Measurements from ENCODE around the gene CUL7. TPM values are rescaled to one million over a fixed set of nuclear protein-coding genes. Genes with fewer than 3 reads are reported as not detected.

The CUL7 gene
- total and polyA plus RNA-seq, 4 experiments from 2014 or later = 2.1 to 13.9 (median 8.8) TPM

DNA sequence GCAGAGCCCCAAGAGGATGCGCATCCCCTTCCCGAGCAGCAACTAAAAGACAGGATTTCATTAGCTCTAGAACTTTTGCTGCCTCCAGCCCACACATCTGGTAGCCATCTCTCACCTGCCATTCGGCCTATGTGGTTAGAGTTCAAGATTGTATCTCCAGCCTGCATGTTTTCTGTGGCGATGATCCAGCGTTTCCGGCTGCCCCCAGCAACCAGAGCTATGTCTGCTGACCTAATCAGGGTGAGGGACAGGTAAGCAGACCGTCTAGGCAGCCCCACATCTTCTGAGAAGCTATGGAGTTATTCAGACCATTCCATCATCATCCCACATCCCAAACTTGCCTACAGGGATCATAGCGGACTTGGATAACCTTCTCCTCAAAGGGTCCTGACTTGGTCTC, 2.3 kb upstream of the CUL7 start:
- Mint-ChIP-seq H3K9me3 (peaks cover 0 to 2% (median 0%) of the 10 kb centered on the region in 8 donors), H3K27ac (peak overlapping the region in 4 of 7 donors; percentile 22 to 94 (median 54)), H3K27me3 (no peaks in the 10 kb centered on the region), H3K36me3 (peaks cover 11 to 40% of the 10 kb centered on the region in 2 donors), H3K4me1 (peaks cover 34 to 74% (median 59%) of the 10 kb centered on the region in 4 donors), H3K4me3 (peak overlapping the region in 2 of 8 donors; percentile 32 to 35)
- DNase-seq = no peak
- no peaks in the 10 kb centered on the region for H3K9me3 ChIP-seq (ENCODE audit: control insufficient read depth in 1 of 2, low read length in 2 of 2)
- H3K4me1 ChIP-seq (ENCODE audit: insufficient read depth, low read length) = peaks cover 53% of the 10 kb centered on the region
- H3K36me3 ChIP-seq (ENCODE audit: insufficient read depth, low read length) = peaks cover 13% of the 10 kb centered on the region
- ChIA-PET POLR2A (ENCODE audit: partially characterized antibody) (interaction anchor here (0.6 to 5.3 kb wide), 6 partner anchors 34 to 285 kb away, joined by 3 to 51 read pairs (median 23); partner anchors contain the start of genes CNPY3, KLHDC3, MEA1 and PPP2R5D), CTCF (ENCODE audit: partially characterized antibody) (interaction anchor here (1.3 kb wide), 1 partner anchor 41 kb away, joined by 5 read pairs; the partner anchor contains the start of genes KLHDC3 and MEA1)
- H3K27ac ChIP-seq (ENCODE audit: low read depth, low read length) = no peak overlapping the region
- H3K27me3 ChIP-seq (ENCODE audit: insufficient read depth, low read length) = no peaks in the 10 kb centered on the region
- H3K4me3 ChIP-seq (ENCODE audit: low read length in 2 of 2) = no peak overlapping the region
- intact Hi-C loops (cut with micrococcal nuclease) = no loop called here

DNA sequence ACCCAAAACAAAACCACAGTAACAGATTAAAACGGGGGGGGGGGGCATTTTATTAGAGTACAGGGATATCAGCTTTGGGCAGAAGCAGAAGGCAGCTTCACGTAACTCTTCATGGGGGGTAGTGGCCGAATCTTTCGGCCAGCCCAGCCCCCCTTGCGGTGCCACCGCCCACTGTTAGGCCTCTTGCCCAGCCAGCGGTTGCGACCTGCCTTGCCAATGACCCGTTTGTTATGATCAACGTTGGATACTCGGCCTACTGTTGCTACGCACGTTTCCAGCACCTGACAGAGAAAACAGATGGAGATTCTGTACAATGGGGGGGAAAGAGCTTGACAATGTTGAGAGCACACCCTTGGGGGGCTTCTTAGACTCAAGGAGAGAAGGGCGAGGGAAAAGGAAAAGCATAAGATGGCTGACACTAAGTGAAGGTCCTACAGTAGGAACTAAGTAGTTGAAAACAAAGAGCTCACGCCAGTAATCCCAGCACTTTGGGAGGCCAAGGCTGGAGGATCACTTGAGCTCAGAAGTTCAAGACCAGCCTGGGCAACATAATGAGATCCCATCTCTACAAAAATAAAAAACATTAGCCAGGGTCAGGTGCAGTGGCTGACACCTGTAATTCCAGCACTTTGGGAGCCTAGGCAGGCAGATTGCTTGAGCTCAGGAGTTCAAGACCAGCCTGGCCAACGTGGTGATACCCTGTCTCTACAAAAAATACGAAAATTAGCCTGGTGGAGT, 724 bp upstream of the CUL7 start:
- H3K9me3 ChIP-seq (ENCODE audit: control insufficient read depth in 1 of 2, low read length in 2 of 2) = no peaks in the 10 kb centered on the region
- peaks cover 43% of the 10 kb centered on the region for H3K4me1 ChIP-seq (ENCODE audit: insufficient read depth, low read length)
- peak overlapping the region; percentile 28 to 81 for H3K4me3 ChIP-seq (ENCODE audit: low read length in 2 of 2)
- Mint-ChIP-seq H3K9me3 (peaks cover 0 to 2% (median 0%) of the 10 kb centered on the region in 8 donors), H3K27me3 (no peaks in the 10 kb centered on the region), H3K36me3 (peaks cover 15 to 44% of the 10 kb centered on the region in 2 donors), H3K4me1 (peaks cover 25 to 58% (median 50%) of the 10 kb centered on the region in 4 donors), H3K4me3 (peak overlapping the region; percentile 92 to 97 (median 94)), H3K27ac (peak overlapping the region; percentile 94 to 98 (median 97))
- ChIA-PET POLR2A (ENCODE audit: partially characterized antibody) (interaction anchor here (0.6 to 5.3 kb wide), 23 partner anchors 9 to 490 kb away, joined by 3 to 51 read pairs (median 3); partner anchors contain the start of genes ABCC10, CNPY3, KLHDC3 and MEA1), CTCF (ENCODE audit: partially characterized antibody) (interaction anchor here (0.7 to 1.9 kb wide), 6 partner anchors 19 to 75 kb away, joined by 3 to 6 read pairs (median 3); partner anchors contain the start of genes KLHDC3 and RRP36)
- H3K27ac ChIP-seq (ENCODE audit: low read depth, low read length) = peak overlapping the region; percentile 85
- intact Hi-C loops (cut with micrococcal nuclease) = no loop called here
- H3K27me3 ChIP-seq (ENCODE audit: insufficient read depth, low read length) = no peaks in the 10 kb centered on the region
- H3K36me3 ChIP-seq (ENCODE audit: insufficient read depth, low read length) = peaks cover 17% of the 10 kb centered on the region
- no peak for DNase-seq

DNA sequence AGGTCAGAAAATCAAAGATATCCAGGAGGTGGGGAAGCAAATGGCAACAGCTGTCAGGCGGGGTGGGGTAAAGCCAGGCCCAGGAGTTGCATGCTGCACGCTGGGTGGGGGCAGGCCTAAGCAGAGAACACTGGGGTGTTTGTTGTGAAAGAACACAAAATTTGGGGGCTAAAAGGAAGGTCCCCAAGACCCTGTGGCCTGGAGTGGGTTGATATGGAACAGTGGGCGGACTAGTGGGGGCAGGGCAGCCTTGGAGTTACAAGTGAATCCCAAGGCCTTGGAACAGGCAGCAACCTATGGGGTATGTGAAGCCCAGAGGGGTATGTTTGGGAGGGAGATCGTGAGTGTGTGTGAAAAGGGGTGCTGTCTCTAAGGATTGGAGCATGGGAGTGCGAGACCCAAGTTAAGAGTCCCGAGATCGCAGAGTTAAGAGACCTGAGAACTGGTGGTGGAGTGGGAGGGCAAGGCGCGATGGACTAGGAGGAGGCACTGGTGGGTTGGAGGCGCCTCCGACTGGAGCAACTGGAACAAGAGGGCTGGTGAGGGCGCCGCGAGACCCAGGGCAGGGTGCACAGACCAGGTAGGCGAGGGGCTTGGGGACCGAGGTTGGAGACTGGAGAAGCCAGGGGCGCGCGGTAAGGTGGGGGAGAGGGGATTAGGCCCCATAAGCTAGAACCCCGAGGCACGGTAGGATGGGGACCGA, 658 bp downstream of the CUL7 start:
- Histone ChIP-seq H3K4me3 (ENCODE audit: low read length in 2 of 2) (peak overlapping the region; percentile 81 to 88), H3K27ac (ENCODE audit: low read depth, low read length) (peak overlapping the region; percentile 85), H3K36me3 (ENCODE audit: insufficient read depth, low read length) (peaks cover 21% of the 10 kb centered on the region), H3K27me3 (ENCODE audit: insufficient read depth, low read length) (no peaks in the 10 kb centered on the region), H3K9me3 (ENCODE audit: control insufficient read depth in 1 of 2, low read length in 2 of 2) (no peaks in the 10 kb centered on the region), H3K4me1 (ENCODE audit: insufficient read depth, low read length) (peaks cover 34% of the 10 kb centered on the region)
- peak overlapping the region; percentile 92 to 97 (median 94) for H3K4me3 Mint-ChIP-seq
- H3K9me3 Mint-ChIP-seq = peaks cover 0 to 2% (median 0%) of the 10 kb centered on the region in 8 donors
- ChIA-PET CTCF (ENCODE audit: partially characterized antibody) (interaction anchor here (1.1 to 1.9 kb wide), 5 partner anchors 17 to 73 kb away, joined by 3 to 6 read pairs (median 3); partner anchors contain the start of gene RRP36), POLR2A (ENCODE audit: partially characterized antibody) (interaction anchor here (0.6 to 5.3 kb wide), 14 partner anchors 31 to 530 kb away, joined by 3 to 51 read pairs (median 4); partner anchors contain the start of genes ABCC10, CNPY3, KLHDC3 and MEA1)
- intact Hi-C loops (cut with micrococcal nuclease) = loop anchor here (1.0 kb wide), 5 partner anchors 39 to 124 kb away; partner anchors contain the start of genes CNPY3, KLHDC3, PEX6 and PPP2R5D
- DNase-seq = no peak
- no peaks in the 10 kb centered on the region for H3K27me3 Mint-ChIP-seq
- peaks cover 15 to 38% of the 10 kb centered on the region in 2 donors for H3K36me3 Mint-ChIP-seq
- H3K4me1 Mint-ChIP-seq = peaks cover 15 to 44% (median 38%) of the 10 kb centered on the region in 4 donors
- peak overlapping the region; percentile 94 to 98 (median 97) for H3K27ac Mint-ChIP-seq

DNA sequence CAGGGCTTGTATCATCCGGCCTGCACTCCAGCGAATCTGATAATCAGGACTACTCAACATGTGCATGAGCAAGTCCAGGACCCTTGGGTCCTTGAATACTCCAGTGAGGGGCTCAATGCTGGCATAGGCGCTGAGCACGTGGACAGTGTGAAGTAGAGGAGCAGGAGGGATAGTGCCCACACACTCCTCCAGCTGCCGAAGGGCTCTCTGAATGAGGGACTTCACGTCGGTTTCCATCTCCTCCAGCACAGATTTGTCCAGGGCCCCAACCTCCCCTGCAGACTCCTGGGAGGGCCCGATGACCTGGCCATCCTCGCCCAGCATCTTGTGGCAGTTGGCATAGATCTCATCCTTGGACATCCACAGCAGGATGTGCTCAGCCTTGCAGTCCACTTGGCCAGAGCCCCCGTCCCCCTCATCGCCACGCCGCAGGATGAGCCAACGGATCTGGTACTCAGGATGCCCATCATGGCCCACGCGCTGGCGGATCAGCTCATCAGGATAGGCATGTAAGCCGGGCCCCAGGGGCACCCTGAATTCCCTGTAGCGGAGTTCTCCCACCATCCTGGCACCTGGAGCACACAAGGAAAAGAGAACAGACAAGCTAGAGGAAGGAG, 1.3 kb downstream of the CUL7 start:
- CTCF ChIA-PET (ENCODE audit: partially characterized antibody) = no interaction called here
- POLR2A ChIA-PET (ENCODE audit: partially characterized antibody) = interaction anchor here (0.6 to 5.3 kb wide), 7 partner anchors 30 to 531 kb away, joined by 3 to 51 read pairs (median 37); partner anchors contain the start of genes CNPY3, KLHDC3, MEA1 and PEX6
- peaks cover 19 to 41% of the 10 kb centered on the region in 2 donors for H3K36me3 Mint-ChIP-seq
- H3K4me1 Mint-ChIP-seq = peaks cover 13 to 41% (median 33%) of the 10 kb centered on the region in 4 donors
- H3K4me3 ChIP-seq (ENCODE audit: low read length in 2 of 2) = no peak overlapping the region
- no peaks in the 10 kb centered on the region for H3K27me3 Mint-ChIP-seq
- H3K4me1 ChIP-seq (ENCODE audit: insufficient read depth, low read length) = peaks cover 31% of the 10 kb centered on the region
- peaks cover 19% of the 10 kb centered on the region for H3K36me3 ChIP-seq (ENCODE audit: insufficient read depth, low read length)
- H3K27ac Mint-ChIP-seq = peak overlapping the region; percentile 94 to 98 (median 97)
- intact Hi-C loops (cut with micrococcal nuclease) = no loop called here
- H3K9me3 Mint-ChIP-seq = peaks cover 0 to 2% (median 0%) of the 10 kb centered on the region in 8 donors
- H3K27ac ChIP-seq (ENCODE audit: low read depth, low read length) = peak overlapping the region; percentile 85
- no peak for DNase-seq
- no peaks in the 10 kb centered on the region for H3K9me3 ChIP-seq (ENCODE audit: control insufficient read depth in 1 of 2, low read length in 2 of 2)
- H3K27me3 ChIP-seq (ENCODE audit: insufficient read depth, low read length) = no peaks in the 10 kb centered on the region
- peak overlapping the region; percentile 92 to 97 (median 94) for H3K4me3 Mint-ChIP-seq

DNA sequence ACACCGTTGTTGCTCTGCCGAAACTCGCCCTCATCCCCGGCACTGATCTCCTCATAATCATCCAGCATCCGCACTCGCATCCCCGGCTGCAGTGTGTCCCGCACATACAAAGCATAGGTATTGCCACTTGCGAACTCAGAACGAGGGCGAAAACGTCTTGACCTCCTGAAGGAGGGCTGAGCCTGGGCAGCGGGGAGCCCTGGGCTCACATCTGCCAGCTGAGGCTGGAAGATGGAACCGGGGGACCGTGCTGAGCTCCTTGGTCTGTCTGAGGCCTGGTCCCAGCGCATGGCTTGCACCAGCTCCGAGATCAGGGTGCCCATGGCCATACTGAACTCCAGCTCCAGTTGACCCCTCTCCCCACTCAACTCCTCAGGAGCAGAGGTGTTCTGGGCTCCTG, 2.7 kb downstream of the CUL7 start:
- peak overlapping the region in 4 of 7 donors; percentile 70 to 90 (median 83) for H3K27ac Mint-ChIP-seq
- peaks cover 31% of the 10 kb centered on the region for H3K4me1 ChIP-seq (ENCODE audit: insufficient read depth, low read length)
- no peak overlapping the region for H3K4me3 Mint-ChIP-seq
- intact Hi-C loops (cut with micrococcal nuclease) = no loop called here
- H3K9me3 Mint-ChIP-seq = peaks cover 0 to 2% (median 0%) of the 10 kb centered on the region in 8 donors
- peaks cover 13 to 39% (median 33%) of the 10 kb centered on the region in 4 donors for H3K4me1 Mint-ChIP-seq
- H3K27me3 Mint-ChIP-seq = no peaks in the 10 kb centered on the region
- H3K9me3 ChIP-seq (ENCODE audit: control insufficient read depth in 1 of 2, low read length in 2 of 2) = no peaks in the 10 kb centered on the region
- no peak overlapping the region for H3K4me3 ChIP-seq (ENCODE audit: low read length in 2 of 2)
- no peak overlapping the region for H3K27ac ChIP-seq (ENCODE audit: low read depth, low read length)
- peaks cover 20% of the 10 kb centered on the region for H3K36me3 ChIP-seq (ENCODE audit: insufficient read depth, low read length)
- DNase-seq = no peak
- peaks cover 19 to 47% of the 10 kb centered on the region in 2 donors for H3K36me3 Mint-ChIP-seq
- H3K27me3 ChIP-seq (ENCODE audit: insufficient read depth, low read length) = no peaks in the 10 kb centered on the region
- CTCF ChIA-PET (ENCODE audit: partially characterized antibody) = interaction anchor here (1.1 kb wide), 1 partner anchor 178 kb away, joined by 3 read pairs; the partner anchor contains the start of gene DNPH1
- POLR2A ChIA-PET (ENCODE audit: partially characterized antibody) = interaction anchor here (3.2 to 4.6 kb wide), 2 partner anchors 9 to 71 kb away, joined by 11 to 37 read pairs; partner anchors contain the start of genes KLC4, MRPL2 and PEX6

DNA sequence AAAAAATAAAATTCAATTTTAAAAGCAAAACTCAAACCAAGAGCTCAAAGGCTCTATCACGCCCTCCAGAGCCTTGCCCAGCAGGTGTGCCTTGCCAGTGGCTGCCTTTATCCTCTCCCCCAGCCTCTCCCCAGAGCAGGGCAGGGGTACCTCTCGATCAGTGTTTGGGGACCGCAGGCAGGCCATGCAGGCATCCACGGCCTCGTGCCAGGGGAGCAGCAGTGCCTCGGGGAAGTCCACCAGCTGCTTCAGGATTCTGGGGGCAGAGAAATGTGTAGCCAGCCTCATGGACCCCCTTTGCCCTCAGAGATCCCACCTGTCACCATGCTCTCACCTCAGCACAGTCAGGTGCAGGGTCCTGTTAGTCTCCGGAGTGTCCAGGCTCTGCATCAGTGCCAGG, 5.7 kb downstream of the CUL7 start:
- DNase-seq = no peak
- Histone ChIP-seq H3K36me3 (ENCODE audit: insufficient read depth, low read length) (peaks cover 37% of the 10 kb centered on the region), H3K9me3 (ENCODE audit: control insufficient read depth in 1 of 2, low read length in 2 of 2) (no peaks in the 10 kb centered on the region), H3K27me3 (ENCODE audit: insufficient read depth, low read length) (no peaks in the 10 kb centered on the region), H3K4me1 (ENCODE audit: insufficient read depth, low read length) (peaks cover 19% of the 10 kb centered on the region), H3K4me3 (ENCODE audit: low read length in 2 of 2) (no peak overlapping the region), H3K27ac (ENCODE audit: low read depth, low read length) (no peak overlapping the region)
- Mint-ChIP-seq H3K27me3 (no peaks in the 10 kb centered on the region), H3K4me1 (peaks cover 6 to 23% (median 18%) of the 10 kb centered on the region in 4 donors), H3K36me3 (peaks cover 20 to 47% of the 10 kb centered on the region in 2 donors), H3K9me3 (no peaks in the 10 kb centered on the region), H3K27ac (no peak overlapping the region), H3K4me3 (no peak overlapping the region)
- POLR2A ChIA-PET (ENCODE audit: partially characterized antibody) = no interaction called here
- CTCF ChIA-PET (ENCODE audit: partially characterized antibody) = no interaction called here
- intact Hi-C loops (cut with micrococcal nuclease) = no loop called here

Measured in CD4-positive, alpha-beta memory T cell (primary cell).